CD4-positive, alpha-beta memory T cell (primary cell): Measurements from ENCODE around the gene ADAM33. TPM values are rescaled to one million over a fixed set of nuclear protein-coding genes. Genes with fewer than 3 reads are reported as not detected.
A peak's percentile ranks its signal among the peaks of the same experiment; 100 is the strongest.

Experiments used
- CTCF ChIA-PET: fragments of 350-600 bp; sonication (Branson Sonifier 250); formaldehyde crosslinking; loops from one replicate; lab custom pipeline; 2021; ENCODE audit warnings: inconsistent platforms; ENCODE audit not compliant: partially characterized antibody; lab: Charles Lee
- POLR2A ChIA-PET: fragments of 350-600 bp; sonication (Branson Sonifier 250); formaldehyde crosslinking; loops from one replicate; lab custom pipeline; 2021; ENCODE audit not compliant: partially characterized antibody; lab: Charles Lee
- DNase-seq, 5 donors: peaks; one replicate each; pipeline versions ENCODE4 v3.0.0 to v3.0.0-alpha.2; 2020 to 2022; ENCODE audit warnings: mixed read lengths in 1 of 5
- H3K27ac ChIP-seq: one replicate; pipeline ENCODE4 v1.7.0; 2013; ENCODE audit warnings: low read depth, low read length
- H3K27me3 ChIP-seq: 2 replicates; pipeline ENCODE4 v1.7.0; 2013; ENCODE audit warnings: mild to moderate bottlenecking, low read length, moderate library complexity; ENCODE audit not compliant: insufficient read depth
- H3K36me3 ChIP-seq: 2 replicates; pipeline ENCODE4 v1.7.0; 2013; ENCODE audit warnings: mild to moderate bottlenecking, low read length, moderate library complexity; ENCODE audit not compliant: insufficient read depth
- H3K4me1 ChIP-seq: 2 replicates; pipeline ENCODE4 v1.7.0; 2013; ENCODE audit warnings: mild to moderate bottlenecking, low read length, moderate library complexity; ENCODE audit not compliant: insufficient read depth
- H3K4me3 ChIP-seq, 2 donors: one replicate each; pipeline ENCODE4 v1.7.0; 2013; ENCODE audit warnings: low read length in 2 of 2, mild to moderate bottlenecking in 1 of 2
- H3K9me3 ChIP-seq, 2 donors: one replicate each; pipeline ENCODE4 v1.7.0; 2013; ENCODE audit warnings: low read length in 2 of 2, control low read depth in 1 of 2; ENCODE audit not compliant: control insufficient read depth in 1 of 2
- H3K27ac Mint-ChIP-seq, 7 donors: one replicate each; pipeline ENCODE4 v1.8.0; 2020 to 2021; ENCODE audit warnings: mixed read lengths in 7 of 7, mild to moderate bottlenecking in 6 of 7, inconsistent platforms in 3 of 7, moderate library complexity in 3 of 7
- H3K27me3 Mint-ChIP-seq, 2 donors: one replicate each; pipeline ENCODE4 v1.8.0; 2020 to 2021; ENCODE audit warnings: mixed read lengths in 2 of 2
- H3K36me3 Mint-ChIP-seq, 2 donors: one replicate each; pipeline ENCODE4 v1.8.0; 2020 to 2021; ENCODE audit warnings: mixed read lengths in 2 of 2, inconsistent platforms in 1 of 2, mild to moderate bottlenecking in 1 of 2
- H3K4me1 Mint-ChIP-seq, 4 donors: one replicate each; pipeline ENCODE4 v1.8.0; 2020 to 2021; ENCODE audit warnings: mixed read lengths in 4 of 4, mild to moderate bottlenecking in 1 of 4
- H3K4me3 Mint-ChIP-seq, 8 donors: one replicate each; pipeline ENCODE4 v1.8.0; 2020 to 2021; ENCODE audit warnings: mixed read lengths in 8 of 8, mild to moderate bottlenecking in 7 of 8, moderate library complexity in 6 of 8, inconsistent platforms in 3 of 8
- H3K9me3 Mint-ChIP-seq, 8 donors: one replicate each; pipeline ENCODE4 v1.8.0; 2020 to 2021; ENCODE audit warnings: mixed read lengths in 8 of 8, mild to moderate bottlenecking in 5 of 8, inconsistent platforms in 3 of 8, moderate library complexity in 1 of 8
- intact Hi-C: fragments of 100-400 bp; cut with micrococcal nuclease; formaldehyde crosslinking; loops from one replicate; pipeline ENCODE4 v1.15.1; 2023
- polyA plus RNA-seq, 2 donors: library from polyadenylated mRNA; unstranded; fragments of 300-500 nt; fragmentation: Illumina TruSeq; gene quantifications; one replicate each; pipeline ENCODE4 v1.2.3, GENCODE V29; 2021
- total RNA-seq, 2 experiments: library from RNA; stranded (reverse); gene quantifications; one replicate each; pipeline ENCODE4 v1.2.3, GENCODE V29; 2021

The ADAM33 gene
- total and polyA plus RNA-seq, 4 experiments from 2014 or later, result not detected

GRCh38 chr20:3628502-3629314 lies 53.1 kb downstream of the ADAM33 start:
- H3K4me1 ChIP-seq, result no peaks in the 10 kb centered on the region
- Mint-ChIP-seq H3K27me3 (no peaks in the 10 kb centered on the region), H3K4me3 (no peak overlapping the region), H3K9me3 (no peaks in the 10 kb centered on the region), H3K27ac (peak overlapping the region in 1 of 7 donors; percentile 31), H3K36me3 (peaks cover 26 to 45% of the 10 kb centered on the region in 2 donors), H3K4me1 (peaks cover 0 to 3% (median 0%) of the 10 kb centered on the region in 4 donors)
- DNase-seq, result no peak
- intact Hi-C loops, result no loop called here
- H3K9me3 ChIP-seq, result no peaks in the 10 kb centered on the region
- H3K27ac ChIP-seq, result no peak overlapping the region
- no peak overlapping the region for H3K4me3 ChIP-seq
- no peaks in the 10 kb centered on the region for H3K27me3 ChIP-seq
- no peaks in the 10 kb centered on the region for H3K36me3 ChIP-seq
- ChIA-PET POLR2A (no interaction called here), CTCF (no interaction called here)

GRCh38 chr20:3627476-3627875 lies 54.3 kb downstream of the ADAM33 start:
- Histone ChIP-seq H3K27me3 (no peaks in the 10 kb centered on the region), H3K9me3 (no peaks in the 10 kb centered on the region), H3K36me3 (no peaks in the 10 kb centered on the region), H3K4me3 (no peak overlapping the region), H3K27ac (no peak overlapping the region), H3K4me1 (no peaks in the 10 kb centered on the region)
- H3K36me3 Mint-ChIP-seq, result peaks cover 25 to 42% of the 10 kb centered on the region in 2 donors
- H3K9me3 Mint-ChIP-seq, result no peaks in the 10 kb centered on the region
- no peak overlapping the region for H3K4me3 Mint-ChIP-seq
- peaks cover 0 to 3% (median 0%) of the 10 kb centered on the region in 4 donors for H3K4me1 Mint-ChIP-seq
- DNase-seq, result no peak
- no peaks in the 10 kb centered on the region for H3K27me3 Mint-ChIP-seq
- intact Hi-C loops, result no loop called here
- H3K27ac Mint-ChIP-seq, result no peak overlapping the region
- ChIA-PET POLR2A (no interaction called here), CTCF (no interaction called here)

GRCh38 chr20:3622406-3622805 lies 59.4 kb downstream of the ADAM33 start:
- H3K9me3 Mint-ChIP-seq, result no peaks in the 10 kb centered on the region
- H3K36me3 Mint-ChIP-seq, result peaks cover 7 to 19% of the 10 kb centered on the region in 2 donors
- Histone ChIP-seq H3K4me3 (no peak overlapping the region), H3K27ac (no peak overlapping the region), H3K4me1 (no peaks in the 10 kb centered on the region), H3K27me3 (no peaks in the 10 kb centered on the region), H3K9me3 (no peaks in the 10 kb centered on the region), H3K36me3 (no peaks in the 10 kb centered on the region)
- intact Hi-C loops, result no loop called here
- ChIA-PET CTCF (no interaction called here), POLR2A (no interaction called here)
- no peak for DNase-seq
- no peak overlapping the region for H3K4me3 Mint-ChIP-seq
- H3K4me1 Mint-ChIP-seq, result no peaks in the 10 kb centered on the region
- H3K27ac Mint-ChIP-seq, result no peak overlapping the region
- no peaks in the 10 kb centered on the region for H3K27me3 Mint-ChIP-seq

GRCh38 chr20:3621111-3621510 lies 60.7 kb downstream of the ADAM33 start:
- Histone ChIP-seq H3K27me3 (no peaks in the 10 kb centered on the region), H3K4me1 (no peaks in the 10 kb centered on the region), H3K4me3 (no peak overlapping the region), H3K36me3 (no peaks in the 10 kb centered on the region), H3K27ac (no peak overlapping the region), H3K9me3 (no peaks in the 10 kb centered on the region)
- CTCF ChIA-PET, result no interaction called here
- Mint-ChIP-seq H3K9me3 (peaks cover 0 to 2% (median 0%) of the 10 kb centered on the region in 8 donors), H3K27ac (no peak overlapping the region), H3K27me3 (no peaks in the 10 kb centered on the region), H3K4me1 (no peaks in the 10 kb centered on the region), H3K4me3 (no peak overlapping the region), H3K36me3 (peaks cover 12 to 14% of the 10 kb centered on the region in 2 donors)
- intact Hi-C loops, result no loop called here
- no peak for DNase-seq
- POLR2A ChIA-PET, result no interaction called here

Other genes starting within 250 kb of the ADAM33 start
- gene ATRN, start 211.0 kb downstream of the ADAM33 start, total RNA-seq, result 10 to 100 TPM; 12.4 to 12.5 TPM
- 1 to 10 TPM; 4.0 to 7.8 TPM for gene ATRN, start 211.0 kb downstream of the ADAM33 start, polyA plus RNA-seq
- not detected for gene GFRA4, start 18.6 kb downstream of the ADAM33 start, total RNA-seq
- not detected for gene GFRA4, start 18.6 kb downstream of the ADAM33 start, polyA plus RNA-seq
- under 1 TPM; 0.30 to 0.32 TPM for gene SIGLEC1, start 30.6 kb upstream of the ADAM33 start, total RNA-seq
- gene SIGLEC1, start 30.6 kb upstream of the ADAM33 start, polyA plus RNA-seq, result not detected
- not detected for gene HSPA12B, start 50.7 kb upstream of the ADAM33 start, total RNA-seq
- gene HSPA12B, start 50.7 kb upstream of the ADAM33 start, polyA plus RNA-seq, result under 1 TPM in 1 of 2 donors, not detected in 1; 0.22 TPM
- 10 to 100 TPM; 15.7 to 17.3 TPM for gene ADISSP, start 85.7 kb upstream of the ADAM33 start, total RNA-seq
- 10 to 100 TPM; 16.3 to 31.5 TPM for gene ADISSP, start 85.7 kb upstream of the ADAM33 start, polyA plus RNA-seq
- not detected for gene SPEF1, start 99.4 kb upstream of the ADAM33 start, total RNA-seq
- gene SPEF1, start 99.4 kb upstream of the ADAM33 start, polyA plus RNA-seq, result under 1 TPM in 1 of 2 donors, not detected in 1; 0.15 TPM
- 10 to 100 TPM; 52.2 to 56.7 TPM for gene CENPB, start 104.7 kb upstream of the ADAM33 start, total RNA-seq
- gene CENPB, start 104.7 kb upstream of the ADAM33 start, polyA plus RNA-seq, result 1 to 10 TPM in 1 of 2 donors, under 1 TPM in 1; 0.56 to 1.9 TPM
- gene CDC25B, start 114.3 kb upstream of the ADAM33 start, total RNA-seq, result 100 to 1,000 TPM; 410 to 420 TPM
- 10 to 100 TPM; 25.9 to 55.9 TPM for gene CDC25B, start 114.3 kb upstream of the ADAM33 start, polyA plus RNA-seq
- 10 to 100 TPM; 10.4 to 11.1 TPM for gene AP5S1, start 138.5 kb upstream of the ADAM33 start, total RNA-seq
- 10 to 100 TPM; 14.5 to 16.8 TPM for gene AP5S1, start 138.5 kb upstream of the ADAM33 start, polyA plus RNA-seq
- 10 to 100 TPM; 45.2 to 49.3 TPM for gene MAVS, start 164.8 kb upstream of the ADAM33 start, total RNA-seq
- 1 to 10 TPM; 1.2 to 8.5 TPM for gene MAVS, start 164.8 kb upstream of the ADAM33 start, polyA plus RNA-seq
- 10 to 100 TPM; 71.4 to 80.5 TPM for gene PANK2, start 207.4 kb upstream of the ADAM33 start, total RNA-seq
- gene PANK2, start 207.4 kb upstream of the ADAM33 start, polyA plus RNA-seq, result 10 to 100 TPM; 48.5 to 54.3 TPM